GM19351 (cell line): Measurements from ENCODE around the gene LHX4.

Experiments
- ATAC-seq: cut with Tn5 transposase; IDR thresholded peaks from one replicate; pipeline ENCODE4 v1.9.1; 2021; ENCODE audit warnings: mild to moderate bottlenecking, moderate library complexity; ENCODE audit not compliant: unreplicated experiment

The LHX4 gene

GRCh38 chr1:180294711-180295110, 64.6 kb downstream of the LHX4 start:
- ATAC-seq: no peak

- ATAC-seq: no peak
These were observed 65.9 kb downstream of the LHX4 start for GRCh38 chr1:180295999-180296398.

GRCh38 chr1:180299479-180300221, 69.6 kb downstream of the LHX4 start:
- no peak for ATAC-seq

GRCh38 chr1:180301135-180301742, 71.2 kb downstream of the LHX4 start:
- no peak for ATAC-seq

GRCh38 chr1:180309338-180309737, 79.3 kb downstream of the LHX4 start:
- no peak for ATAC-seq

GRCh38 chr1:180310095-180310494, 80.0 kb downstream of the LHX4 start:
- ATAC-seq: no peak

GRCh38 chr1:180311011-180311730, 81.1 kb downstream of the LHX4 start:
- ATAC-seq: no peak

- no peak for ATAC-seq
These were observed 82.9 kb downstream of the LHX4 start for GRCh38 chr1:180312926-180313325.

GRCh38 chr1:180327089-180327488, 97.0 kb downstream of the LHX4 start:
- no peak for ATAC-seq
